ENCODE results near the gene GPR21.

GRCh38 chr9:123081824-123082223, 48.4 kb downstream of the GPR21 start:
- TF ChIP-seq, protein P1, sequence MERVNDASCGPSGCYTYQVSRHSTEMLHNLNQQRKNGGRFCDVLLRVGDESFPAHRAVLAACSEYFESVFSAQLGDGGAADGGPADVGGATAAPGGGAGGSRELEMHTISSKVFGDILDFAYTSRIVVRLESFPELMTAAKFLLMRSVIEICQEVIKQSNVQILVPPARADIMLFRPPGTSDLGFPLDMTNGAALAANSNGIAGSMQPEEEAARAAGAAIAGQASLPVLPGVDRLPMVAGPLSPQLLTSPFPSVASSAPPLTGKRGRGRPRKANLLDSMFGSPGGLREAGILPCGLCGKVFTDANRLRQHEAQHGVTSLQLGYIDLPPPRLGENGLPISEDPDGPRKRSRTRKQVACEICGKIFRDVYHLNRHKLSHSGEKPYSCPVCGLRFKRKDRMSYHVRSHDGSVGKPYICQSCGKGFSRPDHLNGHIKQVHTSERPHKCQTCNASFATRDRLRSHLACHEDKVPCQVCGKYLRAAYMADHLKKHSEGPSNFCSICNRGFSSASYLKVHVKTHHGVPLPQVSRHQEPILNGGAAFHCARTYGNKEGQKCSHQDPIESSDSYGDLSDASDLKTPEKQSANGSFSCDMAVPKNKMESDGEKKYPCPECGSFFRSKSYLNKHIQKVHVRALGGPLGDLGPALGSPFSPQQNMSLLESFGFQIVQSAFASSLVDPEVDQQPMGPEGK (CRISPR knock-in tag; IDR thresholded peaks at IDR 0.05; ENCODE audit: borderline replicate concordance), result no peak
- TF ChIP-seq ZNF565 (CRISPR knock-in tag; conservative IDR thresholded peaks at IDR 0.05; ENCODE audit: low read depth) (no peak), ZNF8 (CRISPR knock-in tag; IDR thresholded peaks at IDR 0.05) (no peak)
- TF ChIP-seq, protein P2, sequence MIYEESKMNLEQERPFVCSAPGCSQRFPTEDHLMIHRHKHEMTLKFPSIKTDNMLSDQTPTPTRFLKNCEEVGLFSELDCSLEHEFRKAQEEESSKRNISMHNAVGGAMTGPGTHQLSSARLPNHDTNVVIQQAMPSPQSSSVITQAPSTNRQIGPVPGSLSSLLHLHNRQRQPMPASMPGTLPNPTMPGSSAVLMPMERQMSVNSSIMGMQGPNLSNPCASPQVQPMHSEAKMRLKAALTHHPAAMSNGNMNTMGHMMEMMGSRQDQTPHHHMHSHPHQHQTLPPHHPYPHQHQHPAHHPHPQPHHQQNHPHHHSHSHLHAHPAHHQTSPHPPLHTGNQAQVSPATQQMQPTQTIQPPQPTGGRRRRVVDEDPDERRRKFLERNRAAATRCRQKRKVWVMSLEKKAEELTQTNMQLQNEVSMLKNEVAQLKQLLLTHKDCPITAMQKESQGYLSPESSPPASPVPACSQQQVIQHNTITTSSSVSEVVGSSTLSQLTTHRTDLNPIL (CRISPR knock-in tag; IDR thresholded peaks at IDR 0.05; ENCODE audit: low read depth), result no peak

All from SK-N-SH treated with all-trans-retinoic acid at 6 μM for 48 hours (cell line).